HG03139 (cell line): ENCODE results near the gene FER.
"Not testable (repeated sequence)": the region's sequence is repeated elsewhere in the genome, so short reads cannot be mapped to it uniquely, and the experiment has no call there.

Experiments used
- ATAC-seq: cut with Tn5 transposase; IDR thresholded peaks from one replicate; pipeline ENCODE4 v1.9.1; 2021; ENCODE audit not compliant: unreplicated experiment

FER gene

GRCh38 chr5:108946008-108946407 lies 198.3 kb downstream of the FER start:
- no peak for ATAC-seq

GRCh38 chr5:108947164-108947563 lies 199.5 kb downstream of the FER start:
- no peak for ATAC-seq

GRCh38 chr5:108950276-108950675 lies 202.6 kb downstream of the FER start:
- ATAC-seq = no peak

- ATAC-seq = no peak
These were observed 206.2 kb downstream of the FER start for GRCh38 chr5:108953940-108954339.

DNA sequence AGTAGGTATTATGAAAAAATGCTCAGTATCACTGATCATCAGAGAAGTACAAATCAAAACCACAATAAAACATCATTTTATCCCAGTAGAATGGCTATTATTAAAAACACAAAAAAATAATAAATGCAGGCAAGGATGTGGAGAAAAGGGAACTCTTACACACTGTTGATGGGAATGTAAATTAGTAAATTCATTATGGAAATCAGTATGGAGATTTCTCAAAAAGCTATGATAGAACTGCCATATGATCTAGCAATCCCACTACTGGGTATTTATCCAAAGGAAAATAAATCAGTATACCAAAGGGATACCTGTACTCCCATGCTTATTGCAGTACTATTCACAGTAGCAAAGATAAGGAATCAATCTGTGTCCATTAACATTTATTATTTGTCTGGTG lies 209.6 kb downstream of the FER start:
- no peak for ATAC-seq

- ATAC-seq = no peak
These were observed 219.2 kb downstream of the FER start for GRCh38 chr5:108966910-108967309.

- no peak for ATAC-seq
These were observed 226.9 kb downstream of the FER start for GRCh38 chr5:108974594-108974993.

DNA sequence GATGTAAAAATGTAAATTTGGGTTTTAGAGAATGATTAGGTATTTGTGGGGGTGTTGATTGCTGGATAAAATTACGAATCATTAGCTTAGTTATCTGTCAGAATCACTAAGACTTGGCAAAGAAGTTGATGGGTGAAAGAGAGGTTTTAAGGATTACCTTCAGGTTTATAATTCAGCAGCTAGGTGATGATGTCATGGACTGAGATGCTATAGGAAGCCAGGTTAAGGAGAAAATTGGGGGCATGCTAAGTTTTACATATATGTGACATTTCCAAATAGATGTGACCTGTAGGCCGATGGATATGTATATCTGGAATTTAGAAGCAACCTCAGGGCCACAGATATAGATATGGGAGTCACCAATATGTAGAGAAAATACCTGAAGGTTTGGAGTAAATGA lies 228.0 kb downstream of the FER start:
- ATAC-seq = no peak

DNA sequence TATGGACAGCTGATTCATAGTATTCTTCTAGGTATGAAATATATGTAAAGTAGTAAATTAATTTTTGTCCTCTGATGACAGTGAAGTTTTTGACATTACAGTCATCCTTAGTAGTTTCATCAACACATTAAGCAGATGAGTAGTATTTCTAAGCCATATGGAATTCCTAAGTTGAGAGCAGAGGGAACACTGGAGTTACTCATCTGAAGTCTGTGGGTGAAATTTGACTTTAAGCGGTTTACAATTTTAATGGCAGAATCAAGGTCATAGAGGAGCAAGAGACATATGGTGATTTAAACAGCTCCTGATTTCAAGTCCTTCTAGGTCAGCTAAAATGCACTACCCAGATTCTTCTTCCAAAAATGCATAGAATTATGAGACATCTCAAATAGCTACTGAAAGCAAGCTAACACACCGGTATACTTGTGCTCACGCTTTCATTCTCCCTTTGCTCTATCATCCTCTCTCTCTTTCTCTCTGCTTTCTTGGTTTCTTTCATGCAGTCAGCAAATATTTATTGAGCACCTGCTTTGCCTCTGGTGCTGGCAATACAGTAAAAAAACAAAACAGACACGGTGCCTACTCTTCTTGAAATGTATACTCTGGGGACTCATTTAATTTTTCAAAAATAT lies 235.9 kb downstream of the FER start:
- no peak for ATAC-seq

GRCh38 chr5:108989761-108990392 lies 242.2 kb downstream of the FER start:
- ATAC-seq = no peak

- ATAC-seq = not testable (repeated sequence)
These were observed 244.8 kb downstream of the FER start for GRCh38 chr5:108992396-108993085.

DNA sequence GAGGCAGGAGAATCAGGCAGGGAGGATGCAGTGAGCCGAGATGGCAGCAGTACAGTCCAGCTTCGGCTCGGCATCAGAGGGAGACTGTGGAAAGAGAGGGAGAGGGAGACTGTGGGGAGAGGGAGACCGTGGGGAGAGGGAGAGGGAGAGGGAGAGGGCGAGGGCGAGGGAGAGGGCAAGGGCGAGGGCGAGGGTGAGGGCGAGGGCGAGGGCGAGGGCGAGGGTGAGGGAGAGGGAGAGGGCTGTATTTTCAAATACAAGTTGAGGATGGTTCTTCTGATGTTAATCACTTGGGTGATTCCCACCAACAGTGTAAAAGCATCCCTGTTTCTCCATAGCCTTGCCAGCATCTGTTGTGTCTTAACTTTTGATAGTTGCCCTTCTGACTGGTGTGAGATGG lies 245.7 kb downstream of the FER start:
- ATAC-seq = not testable (repeated sequence)

- no peak for ATAC-seq
These were observed 250.0 kb downstream of the FER start for GRCh38 chr5:108997720-108998119.

DNA sequence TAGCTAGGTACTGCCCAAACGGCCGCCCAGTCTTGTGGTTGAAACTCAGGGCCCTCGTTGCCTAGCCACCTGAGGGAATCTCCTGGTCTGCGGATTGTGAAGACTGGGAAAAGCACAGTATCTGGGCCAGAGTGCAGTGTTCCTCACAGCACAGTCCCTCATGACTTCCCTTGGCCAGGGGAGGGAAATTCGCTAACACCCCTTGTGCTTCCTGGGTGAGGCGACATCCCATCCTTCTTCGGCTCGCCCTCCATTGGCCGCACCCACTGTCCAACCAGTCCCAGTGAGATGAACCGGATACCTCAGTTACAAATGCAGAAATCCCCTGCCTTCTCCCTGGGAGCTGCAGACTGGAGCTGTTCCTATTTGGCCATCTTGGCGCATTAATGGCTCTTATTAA lies 250.5 kb downstream of the FER start:
- ATAC-seq = no peak

GRCh38 chr5:109003928-109004327 lies 256.2 kb downstream of the FER start:
- ATAC-seq = no peak

- ATAC-seq = no peak
These were observed 257.8 kb downstream of the FER start for GRCh38 chr5:109005297-109006009.

GRCh38 chr5:109006129-109006528 lies 258.4 kb downstream of the FER start:
- ATAC-seq = no peak

GRCh38 chr5:109016300-109016699 lies 268.6 kb downstream of the FER start:
- ATAC-seq = no peak

DNA sequence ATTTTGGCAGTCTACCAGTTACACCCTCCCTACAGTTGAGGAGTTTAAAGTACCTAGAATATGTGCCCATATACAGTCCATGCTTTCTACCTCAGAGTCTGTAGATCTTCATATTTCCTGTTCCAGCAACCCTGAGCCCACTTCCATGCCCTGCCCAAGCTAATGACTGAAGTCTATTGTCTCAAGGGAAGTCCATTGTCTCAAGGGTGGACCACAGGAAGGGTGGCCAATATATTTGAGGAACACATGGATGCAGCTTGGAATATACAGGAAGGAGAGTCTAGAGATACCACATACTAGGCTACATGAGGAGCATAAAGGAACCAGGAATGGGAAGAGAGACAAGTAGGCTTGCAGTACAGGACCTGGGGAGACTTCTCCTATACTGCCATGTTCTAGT lies 274.4 kb downstream of the FER start:
- no peak for ATAC-seq

- ATAC-seq = not testable (repeated sequence)
These were observed 278.0 kb downstream of the FER start for GRCh38 chr5:109025729-109026128.

DNA sequence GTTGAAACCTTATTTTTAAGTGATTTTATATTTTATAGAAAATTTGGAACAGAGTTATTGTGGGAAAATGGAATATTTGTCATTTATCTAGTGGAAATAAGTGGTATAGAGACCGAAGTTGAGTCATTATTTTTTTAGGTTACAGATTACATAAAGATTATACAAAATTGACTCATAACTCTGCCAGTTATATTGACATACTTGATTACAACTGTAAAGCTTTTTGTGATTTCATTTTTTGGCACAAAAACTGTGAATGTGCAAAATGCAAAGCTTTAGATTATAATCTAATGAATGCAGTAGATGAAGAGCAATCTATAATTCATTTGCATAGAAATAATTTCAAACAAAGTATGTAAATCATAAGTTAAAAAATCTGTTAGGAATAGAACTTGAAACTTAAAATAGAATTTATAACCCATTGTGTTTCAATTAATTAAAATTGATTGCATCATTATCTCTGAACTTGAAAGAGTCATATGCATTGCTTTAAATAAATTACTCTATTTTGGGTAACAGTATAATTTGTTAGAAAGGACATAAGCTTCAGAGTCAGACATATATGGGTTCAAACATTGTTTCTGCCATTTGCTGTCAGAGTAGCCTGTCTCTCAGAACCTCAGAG lies 280.4 kb downstream of the FER start:
- ATAC-seq = no peak
